ENCODE data around the gene FOXP1. TPM values are rescaled to one million over a fixed set of nuclear protein-coding genes. Genes with fewer than 3 reads are reported as not detected.
A peak's percentile ranks its signal among the peaks of the same experiment; 100 is the strongest.

Gene FOXP1
- total RNA-seq, 1 donor = 195 TPM

GRCh38 chr3:71055257-71056001, 528.1 kb downstream of the FOXP1 start:
- TF ChIP-seq CTCF (IDR thresholded peaks at IDR 0.05; ENCODE audit: extremely low read depth, low read depth, low read length) = no peak
- Histone ChIP-seq H4K20me1 (ENCODE audit: insufficient read depth, low read length) (no peaks in the 10 kb centered on the region), H3K36me3 (ENCODE audit: insufficient read depth, low read length) (peaks cover 32% of the 10 kb centered on the region), H2AFZ (ENCODE audit: low read length) (no peak overlapping the region), H3K4me1 (ENCODE audit: insufficient read depth, low read length) (peaks cover 88% of the 10 kb centered on the region), H3K27ac (ENCODE audit: low read depth, low read length) (peak overlapping the region; percentile 98), H3K27me3 (ENCODE audit: insufficient read depth, low read length) (no peaks in the 10 kb centered on the region), H3K79me2 (ENCODE audit: insufficient read depth, low read length) (peaks cover 95% of the 10 kb centered on the region), H3K9me3 (ENCODE audit: low read depth, low read length) (no peaks in the 10 kb centered on the region), H3K4me2 (ENCODE audit: insufficient read depth, low read length) (peak overlapping the region; percentile 58), H3K4me3 (ENCODE audit: insufficient read depth, low read length) (peak overlapping the region; percentile 8)
- DNase-seq (ENCODE audit: insufficient read length, low spot score, missing footprints) = no peak

GRCh38 chr3:71054312-71054711, 529.2 kb downstream of the FOXP1 start:
- Histone ChIP-seq H2AFZ (ENCODE audit: low read length) (no peak overlapping the region), H3K4me1 (ENCODE audit: insufficient read depth, low read length) (peaks cover 87% of the 10 kb centered on the region), H3K27me3 (ENCODE audit: insufficient read depth, low read length) (no peaks in the 10 kb centered on the region), H3K4me2 (ENCODE audit: insufficient read depth, low read length) (no peak overlapping the region), H3K4me3 (ENCODE audit: insufficient read depth, low read length) (no peak overlapping the region), H4K20me1 (ENCODE audit: insufficient read depth, low read length) (no peaks in the 10 kb centered on the region), H3K9me3 (ENCODE audit: low read depth, low read length) (no peaks in the 10 kb centered on the region), H3K27ac (ENCODE audit: low read depth, low read length) (no peak overlapping the region), H3K79me2 (ENCODE audit: insufficient read depth, low read length) (peaks cover 94% of the 10 kb centered on the region), H3K36me3 (ENCODE audit: insufficient read depth, low read length) (peaks cover 38% of the 10 kb centered on the region)
- no peak for DNase-seq (ENCODE audit: insufficient read length, low spot score, missing footprints)
- no peak for TF ChIP-seq CTCF (IDR thresholded peaks at IDR 0.05; ENCODE audit: extremely low read depth, low read depth, low read length)

GRCh38 chr3:71053495-71053894, 530.0 kb downstream of the FOXP1 start:
- Histone ChIP-seq H3K4me2 (ENCODE audit: insufficient read depth, low read length) (no peak overlapping the region), H3K79me2 (ENCODE audit: insufficient read depth, low read length) (peaks cover 94% of the 10 kb centered on the region), H2AFZ (ENCODE audit: low read length) (no peak overlapping the region), H3K27me3 (ENCODE audit: insufficient read depth, low read length) (no peaks in the 10 kb centered on the region), H3K4me1 (ENCODE audit: insufficient read depth, low read length) (peaks cover 79% of the 10 kb centered on the region), H3K4me3 (ENCODE audit: insufficient read depth, low read length) (no peak overlapping the region), H3K36me3 (ENCODE audit: insufficient read depth, low read length) (peaks cover 47% of the 10 kb centered on the region), H3K27ac (ENCODE audit: low read depth, low read length) (peak overlapping the region; percentile 87), H3K9me3 (ENCODE audit: low read depth, low read length) (no peaks in the 10 kb centered on the region), H4K20me1 (ENCODE audit: insufficient read depth, low read length) (no peaks in the 10 kb centered on the region)
- TF ChIP-seq CTCF (IDR thresholded peaks at IDR 0.05; ENCODE audit: extremely low read depth, low read depth, low read length) = no peak
- no peak for DNase-seq (ENCODE audit: insufficient read length, low spot score, missing footprints)

GRCh38 chr3:71052716-71053115, 530.8 kb downstream of the FOXP1 start:
- peak overlapping the region; percentile 87 for H3K27ac ChIP-seq (ENCODE audit: low read depth, low read length)
- TF ChIP-seq CTCF (IDR thresholded peaks at IDR 0.05; ENCODE audit: extremely low read depth, low read depth, low read length) = no peak
- H3K4me3 ChIP-seq (ENCODE audit: insufficient read depth, low read length) = no peak overlapping the region
- H3K4me2 ChIP-seq (ENCODE audit: insufficient read depth, low read length) = peak overlapping the region; percentile 7
- H2AFZ ChIP-seq (ENCODE audit: low read length) = no peak overlapping the region
- H3K27me3 ChIP-seq (ENCODE audit: insufficient read depth, low read length) = no peaks in the 10 kb centered on the region
- DNase-seq (ENCODE audit: insufficient read length, low spot score, missing footprints) = no peak
- peaks cover 53% of the 10 kb centered on the region for H3K36me3 ChIP-seq (ENCODE audit: insufficient read depth, low read length)
- no peaks in the 10 kb centered on the region for H3K9me3 ChIP-seq (ENCODE audit: low read depth, low read length)
- H3K79me2 ChIP-seq (ENCODE audit: insufficient read depth, low read length) = peaks cover 94% of the 10 kb centered on the region
- H3K4me1 ChIP-seq (ENCODE audit: insufficient read depth, low read length) = peaks cover 71% of the 10 kb centered on the region
- no peaks in the 10 kb centered on the region for H4K20me1 ChIP-seq (ENCODE audit: insufficient read depth, low read length)
